Dermis lymphatic vessel endothelial cell (primary cell): ENCODE measurements around the gene RASSF1. TPM values are rescaled to one million over a fixed set of nuclear protein-coding genes. Genes with fewer than 3 reads are reported as not detected.

Experiments used
- total RNA-seq: library from RNA; depleted of rRNA; stranded (reverse); fragments of >200 nt; gene quantifications from 2 replicates; pipeline ENCODE4 v1.2.1, GENCODE V29; 2014

Gene RASSF1, protein sequence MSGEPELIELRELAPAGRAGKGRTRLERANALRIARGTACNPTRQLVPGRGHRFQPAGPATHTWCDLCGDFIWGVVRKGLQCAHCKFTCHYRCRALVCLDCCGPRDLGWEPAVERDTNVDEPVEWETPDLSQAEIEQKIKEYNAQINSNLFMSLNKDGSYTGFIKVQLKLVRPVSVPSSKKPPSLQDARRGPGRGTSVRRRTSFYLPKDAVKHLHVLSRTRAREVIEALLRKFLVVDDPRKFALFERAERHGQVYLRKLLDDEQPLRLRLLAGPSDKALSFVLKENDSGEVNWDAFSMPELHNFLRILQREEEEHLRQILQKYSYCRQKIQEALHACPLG
- 15.3 and 24.7 TPM in 2 replicates for total RNA-seq

DNA sequence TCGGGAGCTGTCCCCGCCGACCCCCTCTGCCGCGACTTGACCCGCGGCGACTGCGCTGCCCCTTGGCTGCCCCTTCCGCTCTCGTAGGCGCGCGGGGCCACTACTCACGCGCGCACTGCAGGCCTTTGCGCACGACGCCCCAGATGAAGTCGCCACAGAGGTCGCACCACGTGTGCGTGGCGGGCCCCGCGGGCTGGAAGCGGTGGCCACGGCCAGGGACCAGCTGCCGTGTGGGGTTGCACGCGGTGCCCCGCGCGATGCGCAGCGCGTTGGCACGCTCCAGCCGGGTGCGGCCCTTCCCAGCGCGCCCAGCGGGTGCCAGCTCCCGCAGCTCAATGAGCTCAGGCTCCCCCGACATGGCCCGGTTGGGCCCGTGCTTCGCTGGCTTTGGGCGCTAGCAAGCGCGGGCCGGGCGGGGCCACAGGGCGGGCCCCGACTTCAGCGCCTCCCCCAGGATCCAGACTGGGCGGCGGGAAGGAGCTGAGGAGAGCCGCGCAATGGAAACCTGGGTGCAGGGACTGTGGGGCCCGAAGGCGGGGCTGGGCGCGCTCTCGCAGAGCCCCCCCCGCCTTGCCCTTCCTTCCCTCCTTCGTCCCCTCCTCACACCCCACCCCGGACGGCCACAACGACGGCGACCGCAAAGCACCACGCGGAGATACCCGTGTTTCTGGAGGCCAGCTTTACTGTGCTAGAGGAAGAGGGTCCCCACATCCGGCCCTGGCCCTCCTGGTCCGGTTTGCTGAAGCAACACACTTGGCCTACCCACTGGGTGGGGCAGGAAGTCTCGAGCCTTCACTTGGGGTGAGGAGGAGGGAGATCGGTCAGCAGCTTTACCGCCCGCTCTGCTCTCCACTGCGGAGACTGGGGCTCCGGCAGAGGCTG is at the start of gene RASSF1:
Gene RASSF1 (minus strand): TSS at position 389 of the 882 bp plus-strand sequence. CDS start 31 bp downstream, at position 358.

DNA sequence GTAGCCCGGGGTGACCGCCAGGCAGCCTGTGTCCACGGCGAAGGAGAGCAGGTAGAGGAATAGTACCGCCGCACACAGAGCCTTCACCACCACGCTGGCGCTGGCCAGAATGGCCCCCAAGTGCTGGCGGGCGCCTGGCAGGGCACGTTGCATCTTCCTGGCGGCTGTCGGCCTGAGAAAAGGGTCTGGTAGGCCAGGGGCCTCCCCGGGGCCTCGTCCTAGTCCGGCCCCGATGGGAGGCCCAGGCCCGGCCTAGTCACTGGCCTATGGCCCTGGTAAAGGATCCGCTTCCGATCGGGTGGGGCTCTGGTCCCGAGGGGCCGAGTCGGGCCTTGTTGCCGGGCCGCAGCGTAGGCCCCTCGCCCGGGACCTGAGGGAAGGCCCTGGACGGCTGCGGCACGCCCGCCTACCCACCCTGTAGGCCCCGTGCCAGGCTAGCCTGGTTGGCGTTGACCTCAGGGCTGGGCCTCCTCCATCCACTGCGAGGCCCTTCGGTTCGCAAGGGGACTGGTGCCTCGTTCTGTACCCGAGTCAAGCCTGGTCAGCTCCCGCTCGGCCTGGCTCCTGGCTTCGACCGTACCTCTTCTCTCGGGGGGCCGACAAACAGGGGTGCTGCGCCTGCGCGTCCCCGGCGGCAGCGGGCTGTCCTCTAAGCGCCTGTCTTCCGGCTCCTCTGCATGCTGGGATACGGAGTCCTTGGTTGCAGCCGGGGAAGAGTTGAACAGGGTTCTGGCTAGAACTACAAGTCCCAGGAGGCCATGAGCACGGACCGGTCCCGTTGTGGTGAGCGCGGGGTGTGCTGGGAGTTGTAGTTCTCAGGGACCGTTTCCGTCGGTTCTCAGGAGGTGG is 18.5 kb upstream of the RASSF1 start, which contains the start of gene TMEM115:
Gene TMEM115 (minus strand): TSS at position 611 of the 849 bp plus-strand sequence. CDS start 458 bp downstream, at position 153.

DNA sequence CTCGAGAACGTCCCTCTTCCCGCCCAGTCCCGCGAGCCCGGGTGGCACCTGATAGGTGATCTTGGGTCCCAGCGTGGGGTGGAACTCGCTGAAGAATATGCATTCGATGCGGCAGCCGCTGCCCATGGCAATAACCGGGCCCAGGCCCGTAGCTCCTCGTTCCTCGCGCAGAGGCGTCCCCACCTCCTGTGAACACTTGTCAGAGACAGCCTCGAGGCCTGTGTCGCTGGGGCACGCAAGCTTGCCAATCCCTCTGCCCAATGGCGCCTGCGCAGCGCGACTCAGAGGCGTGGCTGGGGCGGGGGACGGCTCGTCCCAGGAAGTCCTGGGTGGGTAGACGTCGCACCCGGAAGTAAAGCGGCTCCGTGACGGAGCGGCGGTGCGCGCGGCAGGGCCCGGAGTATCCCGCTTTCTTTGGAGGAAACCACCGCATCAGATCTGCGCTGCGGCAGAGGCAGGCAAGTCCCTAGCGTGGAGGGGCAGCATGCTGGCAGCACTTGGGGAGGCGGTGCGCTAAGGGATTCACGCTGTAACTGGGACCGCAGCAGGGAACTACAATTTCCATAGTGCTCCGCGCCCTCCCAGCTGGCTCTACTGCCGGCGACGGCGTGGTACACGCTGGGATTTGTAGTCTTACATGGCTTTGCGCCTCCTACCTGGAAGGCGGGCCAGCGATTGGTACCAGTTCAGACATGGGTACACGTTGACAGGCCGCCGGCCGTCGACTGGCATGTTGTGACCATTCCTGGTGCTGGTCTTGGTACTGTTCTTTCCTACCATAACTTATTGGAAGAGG is 10.1 kb upstream of the RASSF1 start, which contains the start of the genes CYB561D2 and NPRL2:
Gene CYB561D2 (plus strand): TSS at position 336 of the 796 bp plus-strand sequence. CDS start 572 bp downstream, outside the sequence.
Gene NPRL2 (minus strand): TSS at position 249 of the 796 bp plus-strand sequence. CDS start 123 bp downstream, at position 126.

DNA sequence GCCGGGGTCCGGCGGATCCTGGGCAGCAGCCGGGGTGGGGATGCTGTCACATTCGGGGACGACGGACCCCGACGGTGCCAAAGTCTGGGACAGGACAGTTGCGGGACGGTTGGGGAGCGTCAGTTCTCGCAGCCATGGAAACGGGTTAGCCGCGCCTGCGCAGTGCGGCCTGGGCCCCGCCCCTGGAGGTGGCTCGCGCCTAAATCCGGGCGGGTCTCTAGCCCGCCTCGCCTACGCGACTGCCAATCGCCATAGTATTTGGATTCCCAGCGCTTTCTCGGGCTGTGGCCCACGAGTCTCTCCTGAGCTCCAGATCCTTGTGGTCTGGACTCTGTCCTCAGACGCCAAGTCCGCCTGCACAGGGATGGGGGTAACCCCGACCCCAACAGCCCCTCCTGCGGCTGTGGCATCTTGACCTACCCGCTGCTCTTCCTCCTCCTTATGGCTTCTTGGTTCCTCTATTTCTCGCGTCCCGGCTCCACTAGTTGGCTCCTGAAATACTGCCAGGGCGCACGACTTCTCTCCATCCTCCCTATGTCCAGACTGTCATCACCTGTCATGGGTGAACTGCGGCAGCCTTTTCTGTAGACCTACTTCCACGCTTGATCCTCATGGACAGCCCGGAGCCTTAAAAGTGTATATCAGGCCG is 5.1 kb upstream of the RASSF1 start, which contains the start of gene ZMYND10:
Gene ZMYND10 (minus strand): TSS at position 147 of the 649 bp plus-strand sequence. CDS start 153 bp downstream, outside the sequence.

DNA sequence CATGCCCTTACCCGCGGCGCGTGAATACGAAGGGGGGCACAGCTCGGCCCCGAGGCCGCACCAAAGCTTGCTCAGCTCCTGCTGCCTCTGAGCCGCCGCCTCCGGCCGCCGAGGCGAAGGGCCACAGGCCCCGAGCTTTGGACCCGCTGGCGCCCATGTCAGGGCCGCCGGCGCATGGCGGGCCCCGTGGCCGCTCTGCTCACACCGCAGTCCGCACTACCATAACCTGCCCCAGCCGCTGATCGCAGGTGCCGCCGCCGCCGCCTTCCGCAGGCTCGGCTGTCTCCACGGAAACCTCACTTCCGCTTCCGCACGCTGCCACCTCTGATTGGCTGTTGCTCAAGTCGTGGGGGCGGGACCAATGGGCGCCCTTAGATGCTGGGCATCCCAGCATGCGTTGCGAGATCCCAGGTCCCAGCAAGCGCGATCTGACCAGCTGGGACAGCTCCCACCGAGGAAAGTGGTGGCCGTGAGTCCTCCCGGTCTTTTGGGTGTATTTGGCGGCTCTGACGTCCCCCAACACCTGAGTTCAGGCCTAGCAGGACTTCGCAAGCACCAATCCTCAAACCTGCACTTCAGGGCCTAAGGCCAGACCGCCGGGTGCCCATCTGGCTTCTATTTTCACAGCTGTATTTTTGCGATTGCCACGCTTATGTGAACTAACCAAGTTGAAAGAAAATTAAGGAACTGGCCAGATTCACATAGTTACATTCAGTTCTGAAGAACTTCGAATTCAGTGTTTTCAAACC is 12.5 kb downstream of the RASSF1 start, which contains the start of gene TUSC2:
Gene TUSC2 (minus strand): TSS at position 281 of the 749 bp plus-strand sequence. CDS start 124 bp downstream, at position 157.

DNA sequence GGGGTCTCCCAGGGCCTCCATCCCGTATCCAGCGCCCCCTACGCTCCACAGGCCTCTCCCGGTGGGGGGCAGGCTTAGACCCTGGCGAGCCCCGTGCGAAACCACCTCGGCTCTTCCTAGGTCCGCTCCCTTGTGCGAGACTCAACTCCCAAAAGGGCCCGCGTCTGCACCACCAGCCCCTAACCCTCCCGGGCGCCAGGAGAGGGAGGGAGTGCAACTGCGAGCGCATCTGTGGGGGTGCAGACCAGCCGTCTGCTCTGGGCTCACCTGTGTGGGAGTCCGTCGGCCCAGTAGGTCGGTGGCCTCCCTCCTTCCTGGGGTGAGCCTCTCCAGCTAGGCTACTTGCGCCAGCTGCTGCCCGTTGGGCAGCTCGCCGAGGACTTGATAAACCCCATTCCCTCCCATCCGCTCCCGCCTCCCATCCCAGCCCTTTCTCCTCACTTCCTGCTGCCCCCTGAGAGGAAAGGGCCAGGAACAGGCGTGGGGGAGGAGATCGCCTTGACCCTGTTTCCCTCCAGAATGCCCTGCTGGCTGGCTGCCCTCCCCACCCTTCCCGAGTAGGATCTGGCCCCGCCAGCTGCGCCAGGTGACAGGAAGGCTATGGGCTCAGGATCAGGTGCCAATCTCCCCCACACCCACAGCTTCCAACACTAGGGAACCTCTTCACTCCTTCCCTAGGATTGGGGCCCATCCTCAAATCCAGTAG is 18.1 kb downstream of the RASSF1 start, which contains the start of gene HYAL2:
Gene HYAL2 (minus strand): TSS at position 360 of the 706 bp plus-strand sequence. CDS start 2,256 bp downstream, outside the sequence.

DNA sequence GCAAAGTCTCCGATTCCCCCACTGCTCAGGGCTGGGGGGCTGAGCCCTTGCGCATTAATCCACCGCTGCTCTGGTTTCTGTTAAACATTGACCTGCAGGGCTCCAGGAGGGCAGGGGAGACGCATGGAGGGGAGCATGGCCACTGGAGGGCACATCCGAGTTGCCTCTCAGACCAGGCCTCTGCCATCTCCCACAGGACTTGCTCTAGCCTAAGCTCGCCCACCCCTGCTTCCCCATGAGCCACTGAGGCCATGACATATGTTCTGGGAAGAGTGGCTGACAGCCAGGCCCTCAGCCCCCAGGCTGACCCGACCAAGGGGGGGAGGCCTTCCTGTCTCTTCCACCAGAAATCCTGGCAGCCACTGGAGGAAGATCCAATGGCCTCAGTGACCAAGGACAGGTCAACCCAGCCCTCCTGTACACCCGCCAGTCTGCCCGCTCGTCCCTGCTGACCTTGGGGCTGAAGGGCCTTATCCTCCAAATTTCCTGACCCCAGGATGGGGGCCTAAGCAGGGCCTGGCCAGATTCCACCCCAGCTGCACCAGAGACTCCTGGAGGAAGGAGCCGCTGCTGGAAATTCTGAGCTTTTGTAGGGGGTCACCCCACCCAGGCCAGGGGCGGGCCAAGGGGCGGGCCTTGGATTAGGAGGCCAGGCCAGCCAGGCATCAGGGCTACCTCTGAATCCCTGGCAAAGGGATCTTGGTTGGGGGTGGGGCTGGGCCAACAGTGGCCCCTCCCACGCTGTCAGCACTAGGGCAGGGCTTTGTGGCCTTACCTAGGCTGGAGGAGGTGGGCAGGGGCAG is 37.4 kb downstream of the RASSF1 start, which contains the start of gene HYAL1:
Gene HYAL1 (minus strand): TSS at position 562 of the 803 bp plus-strand sequence. CDS start 618 bp downstream, outside the sequence.

DNA sequence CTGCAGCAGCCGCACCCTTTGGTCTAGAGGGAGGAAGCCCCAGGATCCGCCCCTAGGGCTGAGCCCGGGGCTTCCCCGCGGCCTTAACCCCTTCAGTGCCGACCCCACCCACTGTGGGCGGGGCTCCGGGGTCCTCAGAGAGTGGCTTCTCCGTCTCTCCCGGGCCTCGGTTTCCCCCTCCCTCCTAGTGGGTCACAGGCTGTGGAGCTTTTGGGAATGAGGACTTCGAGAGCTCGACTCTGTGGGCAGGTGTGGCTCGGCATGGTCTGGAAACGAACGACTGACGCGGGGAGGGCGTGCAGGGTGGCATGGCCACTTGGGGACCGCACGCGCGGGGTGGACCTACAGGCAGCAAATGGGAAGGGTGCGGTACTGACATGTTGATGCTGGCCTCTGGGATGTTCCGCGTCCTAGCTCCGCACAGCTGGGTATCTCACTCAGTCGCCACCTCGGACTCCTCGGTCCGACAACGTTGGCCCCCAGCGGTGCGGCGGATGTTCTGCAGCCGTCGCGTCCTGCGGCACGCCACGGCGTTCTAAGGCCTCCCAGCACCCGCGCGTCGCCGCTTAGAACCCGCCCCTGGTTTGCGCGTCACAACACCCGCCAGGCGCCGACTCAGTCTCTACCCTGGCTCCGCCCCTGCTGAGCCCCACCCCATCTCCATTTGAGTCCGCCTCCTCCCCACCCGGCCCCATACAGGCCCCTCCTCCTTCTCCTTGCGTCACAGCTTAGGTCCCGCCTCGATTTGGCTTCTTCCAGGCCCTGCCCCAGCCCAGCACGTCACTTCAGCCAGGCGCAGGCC is 41.6 kb downstream of the RASSF1 start, which contains the start of the genes HYAL3 and NAA80:
Gene HYAL3 (minus strand): TSS at position 570 of the 802 bp plus-strand sequence. CDS start 3,803 bp downstream, outside the sequence.
Gene NAA80 (minus strand): TSS at position 570 of the 802 bp plus-strand sequence. CDS start 1,942 bp downstream, outside the sequence.

DNA sequence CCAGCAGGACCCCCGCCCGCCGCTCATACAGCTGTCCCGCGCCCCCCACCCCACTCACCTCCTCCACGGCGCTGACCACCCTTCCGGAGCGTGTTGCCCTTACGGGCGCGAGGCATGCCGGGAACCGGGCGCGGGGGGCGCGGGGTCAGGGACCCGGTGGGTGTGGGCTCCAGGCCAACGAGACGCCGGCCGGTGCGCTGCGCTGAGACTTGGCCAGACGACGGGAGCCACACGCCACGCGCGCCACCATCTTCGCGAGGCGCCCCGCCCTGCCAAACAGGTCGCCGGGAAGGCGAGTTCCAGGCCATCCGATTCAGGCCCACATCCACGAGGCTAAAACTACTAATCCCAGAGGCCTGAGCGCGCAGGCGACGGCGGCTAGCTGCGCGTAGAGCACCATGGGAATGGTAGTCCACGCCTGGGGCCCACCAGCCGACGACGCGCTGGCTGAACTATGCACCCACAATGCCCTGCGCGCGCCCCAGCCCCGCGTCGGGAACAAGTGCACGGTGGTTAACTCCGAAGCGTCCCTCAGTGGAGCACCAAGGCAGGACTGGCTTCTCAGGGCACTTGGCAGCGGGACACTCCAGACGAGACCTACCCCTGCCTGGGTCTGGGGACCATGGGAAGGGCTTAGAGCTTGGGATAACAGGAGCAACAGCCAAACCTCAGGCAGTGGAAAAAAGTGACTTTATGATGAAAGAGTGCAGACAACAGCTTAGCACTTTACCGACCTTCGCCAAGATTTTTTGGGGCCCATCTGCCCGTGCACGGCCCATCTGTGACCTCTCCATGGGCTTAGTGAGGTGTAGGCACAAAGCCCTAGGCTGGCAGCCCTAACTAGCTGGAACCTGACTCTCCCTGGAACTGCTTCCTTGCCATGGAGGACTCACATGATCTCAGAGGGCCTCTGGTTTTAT is 48.2 kb downstream of the RASSF1 start, which contains the start of gene IFRD2:
Gene IFRD2 (minus strand): TSS at position 271 of the 920 bp plus-strand sequence. CDS start 155 bp downstream, at position 116.

Other genes starting within 250 kb of the RASSF1 start
- 13.5 and 14.2 TPM in 2 replicates for gene SEMA3F, start 185.5 kb downstream of the RASSF1 start, total RNA-seq
- not detected in 2 replicates for gene GNAT1, start 149.2 kb downstream of the RASSF1 start, total RNA-seq
- gene SLC38A3, start 135.6 kb downstream of the RASSF1 start, total RNA-seq, result under 0.01 and 0.17 TPM in 2 replicates
- gene GNAI2, start 104.6 kb downstream of the RASSF1 start, total RNA-seq, result 332 and 397 TPM in 2 replicates
- 0.54 and 0.86 TPM in 2 replicates for gene SEMA3B, start 71.7 kb downstream of the RASSF1 start, total RNA-seq
- not detected in 2 replicates for gene LSMEM2, start 61.7 kb downstream of the RASSF1 start, total RNA-seq
- gene IFRD2, start 48.4 kb downstream of the RASSF1 start, total RNA-seq, result 78.2 and 93.9 TPM in 2 replicates
- 15.0 and 19.0 TPM in 2 replicates for gene HYAL3, start 41.4 kb downstream of the RASSF1 start, total RNA-seq
- gene NAA80, start 41.4 kb downstream of the RASSF1 start, total RNA-seq, result 3.7 and 5.1 TPM in 2 replicates
- 6.4 and 7.6 TPM in 2 replicates for gene HYAL1, start 37.3 kb downstream of the RASSF1 start, total RNA-seq
- 413 and 447 TPM in 2 replicates for gene HYAL2, start 18.1 kb downstream of the RASSF1 start, total RNA-seq
- 20.5 and 23.8 TPM in 2 replicates for gene TUSC2, start 12.6 kb downstream of the RASSF1 start, total RNA-seq
- gene ZMYND10, start 4.9 kb upstream of the RASSF1 start, total RNA-seq, result under 0.01 and 0.11 TPM in 2 replicates
- gene NPRL2, start 9.9 kb upstream of the RASSF1 start, total RNA-seq, result 13.2 and 14.1 TPM in 2 replicates
- gene CYB561D2, start 10.0 kb upstream of the RASSF1 start, total RNA-seq, result 13.6 and 17.6 TPM in 2 replicates
- gene TMEM115, start 18.7 kb upstream of the RASSF1 start, total RNA-seq, result 30.0 and 35.7 TPM in 2 replicates
- under 0.01 TPM in 1 of 2 replicates, not detected in the other for gene CACNA2D2, start 162.8 kb upstream of the RASSF1 start, total RNA-seq
- 1.1 and 1.6 TPM in 2 replicates for gene C3orf18, start 226.9 kb upstream of the RASSF1 start, total RNA-seq
- gene HEMK1, start 228.7 kb upstream of the RASSF1 start, total RNA-seq, result 4.5 and 5.0 TPM in 2 replicates